Mesothelial cell of epicardium (in vitro differentiated cells): ENCODE measurements around the gene PGAP6. TPM values are rescaled to one million over a fixed set of nuclear protein-coding genes. Genes with fewer than 3 reads are reported as not detected.

Experiments
- DNase-seq, 2 experiments: peaks; one replicate each; pipeline ENCODE4 v3.0.0; 2021; ENCODE audit warnings: low spot score in 2 of 2; ENCODE audit not compliant: unreplicated experiment in 2 of 2
- H3K27ac Mint-ChIP-seq: 2 replicates; pipeline ENCODE4 v1.8.0; 2021; ENCODE audit warnings: mixed read lengths
- H3K27me3 Mint-ChIP-seq: 2 replicates; pipeline ENCODE4 v1.8.0; 2021; ENCODE audit warnings: low read depth, mixed read lengths
- H3K36me3 Mint-ChIP-seq: 2 replicates; pipeline ENCODE4 v1.8.0; 2021; ENCODE audit warnings: mixed read lengths
- H3K4me1 Mint-ChIP-seq: 2 replicates; pipeline ENCODE4 v1.8.0; 2021; ENCODE audit warnings: mixed read lengths
- H3K4me3 Mint-ChIP-seq: 2 replicates; pipeline ENCODE4 v1.8.0; 2021; ENCODE audit warnings: mild to moderate bottlenecking, moderate library complexity, mixed read lengths
- H3K9me3 Mint-ChIP-seq: 2 replicates; pipeline ENCODE4 v1.8.0; 2021; ENCODE audit warnings: mixed read lengths
- CTCF ChIP-seq: fragments of 200-600 bp; sonication (generic); IDR thresholded peaks from one replicate; pipeline ENCODE4 v1.5.0; 2021; ENCODE audit warnings: antibody characterized with exemption; ENCODE audit not compliant: unreplicated experiment
- total RNA-seq: library from RNA; stranded (reverse); gene quantifications from 3 replicates; pipeline ENCODE4 v1.2.1, GENCODE V29; 2021

The PGAP6 gene
- total RNA-seq, 1 donor from 2014 or later = 51.4 TPM

GRCh38 chr16:330741-331140 is 51.0 kb downstream of the PGAP6 start:
- Mint-ChIP-seq H3K27ac (peak overlapping the region; percentile 97), H3K36me3 (no peaks in the 10 kb centered on the region)

GRCh38 chr16:325375-326145 is 56.2 kb downstream of the PGAP6 start:
- peaks cover 5% of the 10 kb centered on the region for H3K4me1 Mint-ChIP-seq
- H3K9me3 Mint-ChIP-seq = no peaks in the 10 kb centered on the region
- no peak for TF ChIP-seq CTCF
- no peaks in the 10 kb centered on the region for H3K27me3 Mint-ChIP-seq
- H3K4me3 Mint-ChIP-seq = no peak overlapping the region
- H3K27ac Mint-ChIP-seq = no peak overlapping the region
- H3K36me3 Mint-ChIP-seq = no peaks in the 10 kb centered on the region
- no peak for DNase-seq

More at GRCh38 chr16:330741-331140, 51.0 kb downstream of the PGAP6 start:
- no peak overlapping the region for H3K4me3 Mint-ChIP-seq
- no peak for DNase-seq
- no peaks in the 10 kb centered on the region for H3K27me3 Mint-ChIP-seq
- H3K9me3 Mint-ChIP-seq = no peaks in the 10 kb centered on the region
- no peak for TF ChIP-seq CTCF
- peaks cover 43% of the 10 kb centered on the region for H3K4me1 Mint-ChIP-seq

GRCh38 chr16:324451-325334 is 57.1 kb downstream of the PGAP6 start:
- Mint-ChIP-seq H3K9me3 (no peaks in the 10 kb centered on the region), H3K36me3 (peaks cover 6% of the 10 kb centered on the region), H3K4me1 (no peaks in the 10 kb centered on the region), H3K27ac (no peak overlapping the region), H3K27me3 (no peaks in the 10 kb centered on the region), H3K4me3 (no peak overlapping the region)
- no peak for TF ChIP-seq CTCF
- DNase-seq = no peak

- DNase-seq = no peak
Observed at GRCh38 chr16:324201-324450, 57.7 kb downstream of the PGAP6 start.

GRCh38 chr16:322476-323143 is 59.2 kb downstream of the PGAP6 start:
- no peak for DNase-seq
- Mint-ChIP-seq H3K36me3 (peaks cover 11% of the 10 kb centered on the region), H3K9me3 (no peaks in the 10 kb centered on the region), H3K27me3 (no peaks in the 10 kb centered on the region), H3K4me3 (no peak overlapping the region), H3K27ac (no peak overlapping the region), H3K4me1 (no peaks in the 10 kb centered on the region)
- no peak for TF ChIP-seq CTCF

More at GRCh38 chr16:324201-324450, 57.7 kb downstream of the PGAP6 start:
- Mint-ChIP-seq H3K4me3 (no peak overlapping the region), H3K27ac (no peak overlapping the region), H3K4me1 (no peaks in the 10 kb centered on the region), H3K27me3 (no peaks in the 10 kb centered on the region), H3K9me3 (no peaks in the 10 kb centered on the region), H3K36me3 (peaks cover 8% of the 10 kb centered on the region)
- no peak for TF ChIP-seq CTCF
